ENCODE data around the gene ACAD8. TPM values are rescaled to one million over a fixed set of nuclear protein-coding genes. Genes with fewer than 3 reads are reported as not detected.

The ACAD8 gene
- total and polyA plus RNA-seq, 10 of the 15 experiments (the other 5 are each of a cell fraction or from before 2014, with no cell fraction given): 9.9 to 34.8 (median 22.2) TPM

GRCh38 chr11:134228625-134229024, 24.7 kb upstream of the ACAD8 start (continued):
- TF ChIP-seq, protein P1, sequence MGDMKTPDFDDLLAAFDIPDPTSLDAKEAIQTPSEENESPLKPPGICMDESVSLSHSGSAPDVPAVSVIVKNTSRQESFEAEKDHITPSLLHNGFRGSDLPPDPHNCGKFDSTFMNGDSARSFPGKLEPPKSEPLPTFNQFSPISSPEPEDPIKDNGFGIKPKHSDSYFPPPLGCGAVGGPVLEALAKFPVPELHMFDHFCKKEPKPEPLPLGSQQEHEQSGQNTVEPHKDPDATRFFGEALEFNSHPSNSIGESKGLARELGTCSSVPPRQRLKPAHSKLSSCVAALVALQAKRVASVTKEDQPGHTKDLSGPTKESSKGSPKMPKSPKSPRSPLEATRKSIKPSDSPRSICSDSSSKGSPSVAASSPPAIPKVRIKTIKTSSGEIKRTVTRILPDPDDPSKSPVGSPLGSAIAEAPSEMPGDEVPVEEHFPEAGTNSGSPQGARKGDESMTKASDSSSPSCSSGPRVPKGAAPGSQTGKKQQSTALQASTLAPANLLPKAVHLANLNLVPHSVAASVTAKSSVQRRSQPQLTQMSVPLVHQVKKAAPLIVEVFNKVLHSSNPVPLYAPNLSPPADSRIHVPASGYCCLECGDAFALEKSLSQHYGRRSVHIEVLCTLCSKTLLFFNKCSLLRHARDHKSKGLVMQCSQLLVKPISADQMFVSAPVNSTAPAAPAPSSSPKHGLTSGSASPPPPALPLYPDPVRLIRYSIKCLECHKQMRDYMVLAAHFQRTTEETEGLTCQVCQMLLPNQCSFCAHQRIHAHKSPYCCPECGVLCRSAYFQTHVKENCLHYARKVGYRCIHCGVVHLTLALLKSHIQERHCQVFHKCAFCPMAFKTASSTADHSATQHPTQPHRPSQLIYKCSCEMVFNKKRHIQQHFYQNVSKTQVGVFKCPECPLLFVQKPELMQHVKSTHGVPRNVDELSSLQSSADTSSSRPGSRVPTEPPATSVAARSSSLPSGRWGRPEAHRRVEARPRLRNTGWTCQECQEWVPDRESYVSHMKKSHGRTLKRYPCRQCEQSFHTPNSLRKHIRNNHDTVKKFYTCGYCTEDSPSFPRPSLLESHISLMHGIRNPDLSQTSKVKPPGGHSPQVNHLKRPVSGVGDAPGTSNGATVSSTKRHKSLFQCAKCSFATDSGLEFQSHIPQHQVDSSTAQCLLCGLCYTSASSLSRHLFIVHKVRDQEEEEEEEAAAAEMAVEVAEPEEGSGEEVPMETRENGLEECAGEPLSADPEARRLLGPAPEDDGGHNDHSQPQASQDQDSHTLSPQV (IDR thresholded peaks at IDR 0.05): no peak
- no peak for TF ChIP-seq EZH2 (IDR thresholded peaks at IDR 0.05; ENCODE audit: borderline replicate concordance, control insufficient read depth, low read depth, low read length)
- peak; percentile 36 to 61; a peak in 1 of 4 replicates for TF ChIP-seq BHLHE40 (IDR thresholded peaks at IDR 0.05; ENCODE audit: borderline replicate concordance in 1 of 2, low read depth in 2 of 2, low read length in 1 of 2)
- no peak for TF ChIP-seq SMARCA5 (IDR thresholded peaks at IDR 0.05)
- no peak for TF ChIP-seq FOS (IDR thresholded peaks at IDR 0.05; ENCODE audit: borderline replicate concordance, extremely low read depth, insufficient read length)
- TF ChIP-seq MTA2 (IDR thresholded peaks at IDR 0.05; ENCODE audit: low read depth): peak; percentile 73
- TF ChIP-seq NKRF (conservative IDR thresholded peaks at IDR 0.05): no peak
- TF ChIP-seq IKZF2 (IDR thresholded peaks at IDR 0.05): peak; percentile 22 to 53; a peak in 2 of 4 replicates
- peak; percentile 54 for TF ChIP-seq SKIL (IDR thresholded peaks at IDR 0.05; ENCODE audit: low read depth, poor library complexity, severe bottlenecking)
- 0 out of 2 replicates have a peak, but pooled peaks have one; percentile 29 for TF ChIP-seq ZBED1 (IDR thresholded peaks at IDR 0.05; ENCODE audit: borderline replicate concordance)
- no peak for TF ChIP-seq HDGF (IDR thresholded peaks at IDR 0.05)
- peak; percentile 72; the same call in 1 of the 2 replicates for TF ChIP-seq TCF12 (IDR thresholded peaks at IDR 0.05; ENCODE audit: low read depth, low read length)
- TF ChIP-seq RELA (IDR thresholded peaks at IDR 0.05; ENCODE audit: borderline replicate concordance, partially characterized antibody): no peak
- TF ChIP-seq RBBP5 (conservative IDR thresholded peaks at IDR 0.05): no peak
- TF ChIP-seq ZSCAN29 (IDR thresholded peaks at IDR 0.05): no peak
- TF ChIP-seq FOXK2 (IDR thresholded peaks at IDR 0.05): no peak
- peak; percentile 53; the same call in 1 of the 2 replicates for TF ChIP-seq ZNF217 (IDR thresholded peaks at IDR 0.05)
- peak; percentile 34; the same call in 1 of the 2 replicates for TF ChIP-seq CREM (IDR thresholded peaks at IDR 0.05; ENCODE audit: low read depth)
- 0 out of 2 replicates have a peak, but pooled peaks have one; percentile 43 for TF ChIP-seq EED (IDR thresholded peaks at IDR 0.05; ENCODE audit: low read depth)
- no peak for TF ChIP-seq YBX1 (IDR thresholded peaks at IDR 0.05)
- TF ChIP-seq CEBPB (IDR thresholded peaks at IDR 0.05; ENCODE audit: borderline replicate concordance in 1 of 2, low read depth in 2 of 2, low read length in 2 of 2): no peak
- TF ChIP-seq SREBF2 (IDR thresholded peaks at IDR 0.05; ENCODE audit: low read length): no peak
- peak; percentile 87; the same call in 2 of the 3 replicates for TF ChIP-seq POU2F2 (IDR thresholded peaks at IDR 0.05; ENCODE audit: borderline replicate concordance, low read depth, low read length)
- no peak for TF ChIP-seq POLR2AphosphoS5 (IDR thresholded peaks at IDR 0.05; ENCODE audit: low read length)
- peak; percentile 53; the same call in 1 of the 2 replicates for TF ChIP-seq BCL11A (IDR thresholded peaks at IDR 0.05; ENCODE audit: low read depth, low read length)
- 0 out of 2 replicates have a peak, but pooled peaks have one; percentile 5 for TF ChIP-seq YY1 (IDR thresholded peaks at IDR 0.05; ENCODE audit: low read depth, low read length)

Measured in GM12878 (cell line).